Measurements from ENCODE around the gene UQCC5. TPM values are rescaled to one million over a fixed set of nuclear protein-coding genes. Genes with fewer than 3 reads are reported as not detected.

UQCC5 gene
- total and polyA plus RNA-seq, 4 donors = 3.3 to 39.9 (median 6.8) TPM

GRCh38 chr3:52512105-52512504, 24.3 kb upstream of the UQCC5 start (continued):
- TF ChIP-seq CTCF (IDR thresholded peaks at IDR 0.05; ENCODE audit: low read depth, low read length, missing input control) (no peak), FOXA1 (IDR thresholded peaks at IDR 0.05) (no peak)
- TF ChIP-seq, protein P1, sequence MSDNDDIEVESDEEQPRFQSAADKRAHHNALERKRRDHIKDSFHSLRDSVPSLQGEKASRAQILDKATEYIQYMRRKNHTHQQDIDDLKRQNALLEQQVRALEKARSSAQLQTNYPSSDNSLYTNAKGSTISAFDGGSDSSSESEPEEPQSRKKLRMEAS (IDR thresholded peaks at IDR 0.05) = no peak

- Histone ChIP-seq H3K9me3 (ENCODE audit: control insufficient read depth in 4 of 4, low read length in 3 of 4) (no peaks in the 10 kb centered on the region), H3K4me3 (ENCODE audit: low read depth in 1 of 3, low read length in 3 of 3) (no peak overlapping the region), H3K27me3 (ENCODE audit: control insufficient read depth in 4 of 4, insufficient read depth in 4 of 4, low read length in 3 of 4) (no peaks in the 10 kb centered on the region), H3K36me3 (ENCODE audit: control insufficient read depth in 4 of 4, insufficient read depth in 3 of 4, low read depth in 1 of 4, low read length in 3 of 4) (no peaks in the 10 kb centered on the region), H3K9ac (ENCODE audit: low read depth in 1 of 2, low read length in 2 of 2) (no peak overlapping the region), H3K27ac (ENCODE audit: low read depth in 1 of 2, low read length in 2 of 2) (no peak overlapping the region), H3K4me1 (ENCODE audit: control insufficient read depth in 4 of 4, insufficient read depth in 4 of 4, low read length in 3 of 4) (no peaks in the 10 kb centered on the region)
- 84% methylated on average over 17 of the region's 17 CpGs for WGBS
- DNase-seq (ENCODE audit: low spot score) = no peak
- no peak for TF ChIP-seq HNF4G (IDR thresholded peaks at IDR 0.05)
- no peak for TF ChIP-seq EGR1 (IDR thresholded peaks at IDR 0.05; ENCODE audit: low read depth in 2 of 2)
- TF ChIP-seq, protein P1 (IDR thresholded peaks at IDR 0.05) = no peak
- no peak for TF ChIP-seq YY1 (IDR thresholded peaks at IDR 0.05)
- TF ChIP-seq, protein P2, sequence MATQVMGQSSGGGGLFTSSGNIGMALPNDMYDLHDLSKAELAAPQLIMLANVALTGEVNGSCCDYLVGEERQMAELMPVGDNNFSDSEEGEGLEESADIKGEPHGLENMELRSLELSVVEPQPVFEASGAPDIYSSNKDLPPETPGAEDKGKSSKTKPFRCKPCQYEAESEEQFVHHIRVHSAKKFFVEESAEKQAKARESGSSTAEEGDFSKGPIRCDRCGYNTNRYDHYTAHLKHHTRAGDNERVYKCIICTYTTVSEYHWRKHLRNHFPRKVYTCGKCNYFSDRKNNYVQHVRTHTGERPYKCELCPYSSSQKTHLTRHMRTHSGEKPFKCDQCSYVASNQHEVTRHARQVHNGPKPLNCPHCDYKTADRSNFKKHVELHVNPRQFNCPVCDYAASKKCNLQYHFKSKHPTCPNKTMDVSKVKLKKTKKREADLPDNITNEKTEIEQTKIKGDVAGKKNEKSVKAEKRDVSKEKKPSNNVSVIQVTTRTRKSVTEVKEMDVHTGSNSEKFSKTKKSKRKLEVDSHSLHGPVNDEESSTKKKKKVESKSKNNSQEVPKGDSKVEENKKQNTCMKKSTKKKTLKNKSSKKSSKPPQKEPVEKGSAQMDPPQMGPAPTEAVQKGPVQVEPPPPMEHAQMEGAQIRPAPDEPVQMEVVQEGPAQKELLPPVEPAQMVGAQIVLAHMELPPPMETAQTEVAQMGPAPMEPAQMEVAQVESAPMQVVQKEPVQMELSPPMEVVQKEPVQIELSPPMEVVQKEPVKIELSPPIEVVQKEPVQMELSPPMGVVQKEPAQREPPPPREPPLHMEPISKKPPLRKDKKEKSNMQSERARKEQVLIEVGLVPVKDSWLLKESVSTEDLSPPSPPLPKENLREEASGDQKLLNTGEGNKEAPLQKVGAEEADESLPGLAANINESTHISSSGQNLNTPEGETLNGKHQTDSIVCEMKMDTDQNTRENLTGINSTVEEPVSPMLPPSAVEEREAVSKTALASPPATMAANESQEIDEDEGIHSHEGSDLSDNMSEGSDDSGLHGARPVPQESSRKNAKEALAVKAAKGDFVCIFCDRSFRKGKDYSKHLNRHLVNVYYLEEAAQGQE (IDR thresholded peaks at IDR 0.05) = no peak
- no peak for TF ChIP-seq RXRA (IDR thresholded peaks at IDR 0.05)
- TF ChIP-seq GABPA (IDR thresholded peaks at IDR 0.05 in 1 of 2, conservative IDR thresholded peaks at IDR 0.05 in 1 of 2) = no peak
- TF ChIP-seq FOXA1 (IDR thresholded peaks at IDR 0.05) = no peak
- TF ChIP-seq CTCF (IDR thresholded peaks at IDR 0.05; ENCODE audit: low read depth, low read length, missing input control) = no peak
- TF ChIP-seq ZBTB33 (IDR thresholded peaks at IDR 0.05) = no peak
- no peak for TF ChIP-seq SP1 (IDR thresholded peaks at IDR 0.05)
- no peak for TF ChIP-seq TAF1 (conservative IDR thresholded peaks at IDR 0.05)
- no peak for TF ChIP-seq JUND (IDR thresholded peaks at IDR 0.05)
- TF ChIP-seq RAD21 (IDR thresholded peaks at IDR 0.05) = no peak
- no peak for TF ChIP-seq HNF4A (conservative IDR thresholded peaks at IDR 0.05)
- TF ChIP-seq FOXA2 (IDR thresholded peaks at IDR 0.05) = no peak
- no peak for TF ChIP-seq NR2F2 (IDR thresholded peaks at IDR 0.05)
- no peak for TF ChIP-seq ATF3 (IDR thresholded peaks at IDR 0.05)
Measured at GRCh38 chr3:52512727-52513126, 23.7 kb upstream of the UQCC5 start.

Measured in liver (tissue), 9 donors.